DLD1 (cell line): ENCODE data around the gene THEMIS.
"Not testable (repeated sequence)": the region's sequence is repeated elsewhere in the genome, so short reads cannot be mapped to it uniquely, and the experiment has no call there.

ENCODE experiments used
- in situ Hi-C: cut with HindIII; loops from 2 replicates; pipeline ENCODE4 v1.10.0; 2017; ENCODE audit warnings: low sequenced_read_pairs

The THEMIS gene

GRCh38 chr6:127900935-127901334, at the start of gene THEMIS:
Gene THEMIS (minus strand): TSS chr6:127901058. CDS start chr6:127900932, 126 bp downstream.
- in situ Hi-C loops = no loop called here

- in situ Hi-C loops = no loop called here
These were observed 48.4 kb upstream of the THEMIS start for GRCh38 chr6:127949251-127949650.

- in situ Hi-C loops = no loop called here
These were observed 45.5 kb upstream of the THEMIS start for GRCh38 chr6:127946388-127946787.

GRCh38 chr6:127945434-127946097, 44.7 kb upstream of the THEMIS start:
- in situ Hi-C loops = no loop called here

GRCh38 chr6:127941228-127941627, 40.4 kb upstream of the THEMIS start:
- in situ Hi-C loops = no loop called here

- in situ Hi-C loops = no loop called here
These were observed 38.7 kb upstream of the THEMIS start for GRCh38 chr6:127939442-127940066.

- in situ Hi-C loops = no loop called here
These were observed 37.8 kb upstream of the THEMIS start for GRCh38 chr6:127938701-127939100.

GRCh38 chr6:127937747-127938146, 36.9 kb upstream of the THEMIS start:
- in situ Hi-C loops = no loop called here

GRCh38 chr6:127937102-127937501, 36.2 kb upstream of the THEMIS start:
- in situ Hi-C loops = no loop called here

- in situ Hi-C loops = no loop called here
These were observed 34.1 kb upstream of the THEMIS start for GRCh38 chr6:127934956-127935355.

- in situ Hi-C loops = no loop called here
These were observed 33.3 kb upstream of the THEMIS start for GRCh38 chr6:127933852-127934840.

GRCh38 chr6:127933137-127933536, 32.3 kb upstream of the THEMIS start:
- in situ Hi-C loops = no loop called here

GRCh38 chr6:127932708-127933107, 31.9 kb upstream of the THEMIS start:
- in situ Hi-C loops = no loop called here

GRCh38 chr6:127926441-127926840, 25.6 kb upstream of the THEMIS start:
- in situ Hi-C loops = not testable (repeated sequence)

GRCh38 chr6:127924440-127924839, 23.6 kb upstream of the THEMIS start:
- in situ Hi-C loops = no loop called here

- in situ Hi-C loops = no loop called here
These were observed 23.2 kb upstream of the THEMIS start for GRCh38 chr6:127924031-127924430.

GRCh38 chr6:127923135-127923534, 22.3 kb upstream of the THEMIS start:
- in situ Hi-C loops = no loop called here

GRCh38 chr6:127921982-127922381, 21.1 kb upstream of the THEMIS start:
- in situ Hi-C loops = no loop called here

GRCh38 chr6:127920804-127921203, 19.9 kb upstream of the THEMIS start:
- in situ Hi-C loops = no loop called here

- in situ Hi-C loops = no loop called here
These were observed 17.9 kb upstream of the THEMIS start for GRCh38 chr6:127918506-127919427.
